Measurements from ENCODE around the gene GADD45A.

GRCh38 chr1:67675800-67676199 lies 9.2 kb upstream of the GADD45A start:
- TF ChIP-seq CTCF (IDR thresholded peaks at IDR 0.05 in 8 of 11, conservative IDR thresholded peaks at IDR 0.05 in 3 of 11), result no peak
- TF ChIP-seq POLR2A (IDR thresholded peaks at IDR 0.05), result no peak
- no peak for TF ChIP-seq POLR2AphosphoS5 (IDR thresholded peaks at IDR 0.05)

Data from spleen (tissue), 7 donors.